Astrocyte (in vitro differentiated cells and primary cell): ENCODE measurements around the gene MMP12. TPM values are rescaled to one million over a fixed set of nuclear protein-coding genes. Genes with fewer than 3 reads are reported as not detected.

Source experiments
- DNase-seq: peaks from one replicate; pipeline ENCODE4 v3.0.0-alpha.2; 2010; ENCODE audit warnings: low read depth
- FAIRE-seq: peaks from 2 replicates; lab custom pipeline; 2011; peaks lifted over from hg19 to GRCh38; lab: Jason Lieb, UNC
- H2AFZ ChIP-seq: 2 replicates; pipeline ENCODE4 v1.6.0; 2012; ENCODE audit warnings: low read depth, low read length, inconsistent platforms
- H3K27ac ChIP-seq: 2 replicates; pipeline ENCODE4 v1.5.1; 2011; ENCODE audit warnings: low read depth, low read length, inconsistent platforms
- H3K27me3 ChIP-seq: 2 replicates; pipeline ENCODE4 v1.6.0; 2011; ENCODE audit warnings: low read length, inconsistent platforms; ENCODE audit not compliant: insufficient read depth
- H3K36me3 ChIP-seq: 2 replicates; pipeline ENCODE4 v1.5.1; 2011; ENCODE audit warnings: low read length, inconsistent platforms; ENCODE audit not compliant: insufficient read depth
- H3K4me1 ChIP-seq: 2 replicates; pipeline ENCODE4 v1.5.1; 2011; ENCODE audit warnings: low read length, inconsistent platforms; ENCODE audit not compliant: insufficient read depth
- H3K4me2 ChIP-seq: 2 replicates; pipeline ENCODE4 v1.6.0; 2012; ENCODE audit warnings: low read length, inconsistent platforms
- H3K4me3 ChIP-seq: 2 replicates; pipeline ENCODE4 v1.5.1; 2011; ENCODE audit warnings: low read depth, mild to moderate bottlenecking, low read length, inconsistent platforms; ENCODE audit not compliant: insufficient read depth
- H3K79me2 ChIP-seq: 2 replicates; pipeline ENCODE4 v1.6.0; 2012; ENCODE audit warnings: mild to moderate bottlenecking, low read length, inconsistent platforms; ENCODE audit not compliant: insufficient read depth
- H3K9ac ChIP-seq: 2 replicates; pipeline ENCODE4 v1.6.0; 2012; ENCODE audit warnings: mild to moderate bottlenecking, low read length, inconsistent platforms
- H3K9me3 ChIP-seq: 2 replicates; pipeline ENCODE4 v1.5.1; 2012; ENCODE audit warnings: low read depth, mild to moderate bottlenecking, low read length, inconsistent platforms; ENCODE audit not compliant: insufficient read depth
- H4K20me1 ChIP-seq: 2 replicates; pipeline ENCODE4 v1.6.0; 2012; ENCODE audit warnings: low read length, inconsistent platforms; ENCODE audit not compliant: insufficient read depth
- H3K27ac Mint-ChIP-seq: one replicate; pipeline ENCODE4 v1.8.0; 2021; ENCODE audit warnings: mild to moderate bottlenecking, mixed read lengths; ENCODE audit not compliant: unreplicated experiment
- H3K27me3 Mint-ChIP-seq: one replicate; pipeline ENCODE4 v1.8.0; 2021; ENCODE audit warnings: low read depth, mixed read lengths; ENCODE audit not compliant: unreplicated experiment
- H3K36me3 Mint-ChIP-seq: one replicate; pipeline ENCODE4 v1.8.0; 2021; ENCODE audit warnings: low read depth, mixed read lengths; ENCODE audit not compliant: unreplicated experiment
- H3K4me1 Mint-ChIP-seq: one replicate; pipeline ENCODE4 v1.8.0; 2021; ENCODE audit warnings: low read depth, mixed read lengths; ENCODE audit not compliant: unreplicated experiment
- H3K4me3 Mint-ChIP-seq: one replicate; pipeline ENCODE4 v1.8.0; 2021; ENCODE audit warnings: mild to moderate bottlenecking, moderate library complexity, mixed read lengths; ENCODE audit not compliant: unreplicated experiment
- H3K9me3 Mint-ChIP-seq: one replicate; pipeline ENCODE4 v1.8.0; 2021; ENCODE audit warnings: mild to moderate bottlenecking, mixed read lengths; ENCODE audit not compliant: unreplicated experiment
- CTCF ChIP-seq: IDR thresholded peaks from 2 replicates; pipeline ENCODE4 v1.5.1; 2011; ENCODE audit warnings: low read depth, mild to moderate bottlenecking, inconsistent platforms, low read length, moderate library complexity; ENCODE audit not compliant: insufficient read depth
- EZH2 ChIP-seq: IDR thresholded peaks from 2 replicates; pipeline ENCODE4 v1.6.1; 2012; ENCODE audit warnings: mild to moderate bottlenecking, low read length, inconsistent platforms; ENCODE audit not compliant: insufficient read depth
- total RNA-seq: library from RNA; stranded (reverse); gene quantifications from 2 replicates; pipeline ENCODE4 v1.2.1, GENCODE V29; 2021

Gene MMP12
- total RNA-seq, 1 donor from 2014 or later: not detected

DNA sequence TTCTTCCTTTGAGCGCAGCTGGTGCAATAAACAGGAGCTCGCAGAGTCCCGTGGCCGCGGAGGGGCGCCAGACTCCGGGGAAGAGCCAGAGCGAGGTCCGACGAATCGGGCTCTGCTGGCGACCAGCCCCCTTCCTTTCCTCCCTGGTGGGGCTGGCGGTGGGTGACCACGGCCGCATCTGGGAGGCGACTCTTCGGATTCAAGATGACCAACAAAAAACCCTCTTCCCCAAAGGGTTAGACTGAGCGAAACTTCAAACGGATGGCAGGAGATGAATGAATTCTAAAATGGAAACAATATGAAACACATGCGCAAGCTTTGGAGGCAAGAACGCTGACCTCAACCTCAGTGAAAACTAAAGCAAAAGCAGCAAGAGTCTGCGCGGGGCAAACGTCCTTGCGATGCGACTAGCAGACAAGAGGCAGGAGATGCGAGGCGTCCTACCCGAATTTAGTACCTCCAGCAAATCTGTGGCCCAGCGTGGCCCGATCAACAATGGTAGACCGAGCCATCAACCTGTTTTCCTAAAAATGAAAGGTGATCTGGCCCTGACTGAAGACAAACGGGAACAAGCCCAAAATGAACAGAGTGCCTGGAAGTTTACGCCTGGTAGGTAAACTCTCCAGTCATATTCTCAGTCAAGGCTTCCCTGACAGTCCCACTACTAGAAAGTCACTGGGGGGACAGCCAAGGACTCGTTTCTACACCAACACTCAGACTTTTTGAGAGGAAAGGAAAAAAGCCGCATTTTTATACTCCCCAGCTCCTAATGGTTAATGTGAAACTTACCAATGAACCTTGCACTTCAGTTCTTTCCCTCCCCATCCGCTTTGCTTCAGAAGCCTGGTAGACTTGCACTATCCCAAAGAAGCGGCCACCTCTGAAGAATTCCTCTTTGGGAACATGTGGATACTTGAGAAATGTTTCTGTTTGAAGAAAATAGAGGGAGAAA is 43.0 kb downstream of the MMP12 start:
- H3K4me3 Mint-ChIP-seq: no peak overlapping the region

GRCh38 chr11:102831128-102831488 is 43.7 kb downstream of the MMP12 start:
- H3K4me3 ChIP-seq: no peak overlapping the region
- H3K27me3 Mint-ChIP-seq: no peaks in the 10 kb centered on the region

More for the DNA sequence above, 43.0 kb downstream of the MMP12 start:
- Mint-ChIP-seq H3K4me1 (peaks cover 22% of the 10 kb centered on the region), H3K27ac (no peak overlapping the region), H3K36me3 (no peaks in the 10 kb centered on the region), H3K9me3 (peaks cover 2% of the 10 kb centered on the region), H3K27me3 (no peaks in the 10 kb centered on the region)
- TF ChIP-seq CTCF: peak; percentile 24
- TF ChIP-seq EZH2: no peak
- Histone ChIP-seq H3K9me3 (no peaks in the 10 kb centered on the region), H4K20me1 (no peaks in the 10 kb centered on the region), H3K27ac (no peak overlapping the region), H3K4me3 (no peak overlapping the region), H2AFZ (no peak overlapping the region), H3K27me3 (no peaks in the 10 kb centered on the region), H3K36me3 (no peaks in the 10 kb centered on the region), H3K4me1 (peaks cover 6% of the 10 kb centered on the region), H3K9ac (no peak overlapping the region), H3K79me2 (no peaks in the 10 kb centered on the region), H3K4me2 (peak overlapping the region; percentile 65)
- DNase-seq: no peak
- FAIRE-seq: no peak

More at GRCh38 chr11:102831128-102831488, 43.7 kb downstream of the MMP12 start:
- Histone ChIP-seq H3K4me2 (peak overlapping the region; percentile 65), H2AFZ (no peak overlapping the region), H3K9ac (no peak overlapping the region), H3K79me2 (no peaks in the 10 kb centered on the region), H4K20me1 (no peaks in the 10 kb centered on the region), H3K36me3 (no peaks in the 10 kb centered on the region), H3K9me3 (no peaks in the 10 kb centered on the region), H3K4me1 (peaks cover 1% of the 10 kb centered on the region), H3K27me3 (no peaks in the 10 kb centered on the region), H3K27ac (no peak overlapping the region)
- Mint-ChIP-seq H3K9me3 (peaks cover 2% of the 10 kb centered on the region), H3K4me3 (no peak overlapping the region), H3K4me1 (peaks cover 17% of the 10 kb centered on the region), H3K36me3 (no peaks in the 10 kb centered on the region), H3K27ac (no peak overlapping the region)
- DNase-seq (no peak), FAIRE-seq (no peak)
- no peak for TF ChIP-seq EZH2
- no peak for TF ChIP-seq CTCF
